Measurements from ENCODE around the gene FBXL20.

FBXL20 gene

DNA sequence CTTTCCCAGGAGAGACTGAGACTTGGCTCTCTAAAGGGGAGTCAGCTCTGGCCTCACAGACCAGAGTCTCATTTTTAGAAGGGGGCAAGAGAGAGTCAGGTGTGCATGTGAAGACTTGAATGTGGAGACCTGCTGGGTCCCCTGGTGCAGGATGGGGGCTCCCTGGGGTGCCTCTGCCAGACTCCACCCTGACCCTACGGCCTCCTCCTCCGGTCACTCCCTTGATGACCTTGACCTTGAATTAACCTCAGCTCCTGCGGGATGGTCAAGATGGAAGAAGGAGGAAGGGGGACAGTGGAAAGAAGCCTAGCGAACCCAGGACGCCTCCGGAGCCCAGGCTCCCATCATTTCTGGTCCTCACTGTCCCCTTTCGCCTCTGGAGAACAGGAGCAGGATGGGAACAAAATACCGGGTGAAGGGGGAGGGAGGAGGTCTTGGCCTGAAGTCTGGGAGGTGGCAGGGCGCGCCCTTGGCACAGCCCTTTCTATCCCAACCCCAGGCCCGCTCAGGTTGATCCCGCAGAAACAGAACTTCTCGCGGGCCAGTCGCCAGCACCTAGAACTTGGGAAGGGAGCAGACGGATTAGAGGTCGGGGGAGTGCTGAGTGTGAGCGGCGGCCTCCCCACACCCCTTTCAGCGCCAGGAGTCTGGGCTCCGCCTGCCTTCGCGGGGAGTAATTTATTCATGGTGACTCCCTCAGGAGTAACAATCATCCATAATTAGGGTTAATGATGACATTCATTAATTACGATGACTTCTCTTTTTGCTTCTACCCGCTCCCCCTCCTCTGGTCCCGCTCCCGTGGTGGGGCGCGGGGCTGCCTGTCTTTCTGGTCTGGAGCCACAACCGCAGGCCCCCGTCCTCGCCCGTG, 177.3 kb downstream of the FBXL20 start:
- DNase-seq, result no peak

DNA sequence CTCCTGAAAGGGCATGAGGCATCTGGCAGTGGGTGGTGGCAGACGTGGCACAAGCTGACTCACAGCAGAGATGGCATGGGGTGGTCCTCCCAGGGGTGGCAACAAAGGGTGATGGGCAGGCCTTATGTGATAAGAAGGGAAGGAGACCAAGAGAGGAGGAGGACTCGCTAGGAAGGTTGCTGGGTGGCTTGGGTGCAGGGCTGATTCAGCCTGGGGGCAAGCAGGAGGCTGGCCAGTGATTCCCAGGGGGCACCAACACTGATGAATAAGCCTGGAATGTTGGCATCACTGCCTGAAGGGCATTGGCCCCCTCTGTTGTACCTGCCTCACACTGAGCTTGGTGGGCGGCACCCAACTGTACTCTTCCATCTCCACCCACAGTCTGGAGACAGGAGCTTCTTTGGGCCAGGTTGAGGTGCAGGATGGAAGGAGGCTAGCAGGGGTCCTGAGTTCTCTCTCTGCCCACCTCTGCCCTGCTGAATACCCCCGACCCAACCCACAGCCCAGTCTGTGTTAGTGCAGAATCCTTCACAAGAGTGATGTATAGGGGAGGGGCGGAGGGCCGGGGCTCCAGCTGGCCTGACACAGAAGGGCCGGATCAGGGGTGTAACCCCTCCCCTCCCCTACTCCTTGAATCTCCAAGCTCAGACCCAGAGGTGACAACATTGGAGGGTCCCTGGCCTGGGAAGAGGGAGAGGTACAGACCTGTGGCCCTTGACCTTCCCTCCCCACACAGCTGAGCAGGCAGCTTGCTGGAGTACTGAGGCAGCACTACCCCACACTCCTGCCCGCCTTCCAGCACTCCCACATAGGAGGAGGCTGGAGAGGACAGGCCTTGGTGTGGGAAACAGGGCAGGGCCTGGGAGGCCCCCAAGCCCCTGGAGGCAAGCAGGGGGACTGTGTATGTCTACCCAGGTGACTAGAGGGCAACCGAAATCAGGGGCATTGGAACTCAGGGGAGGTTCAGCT, 178.3 kb downstream of the FBXL20 start:
- DNase-seq, result no peak

DNA sequence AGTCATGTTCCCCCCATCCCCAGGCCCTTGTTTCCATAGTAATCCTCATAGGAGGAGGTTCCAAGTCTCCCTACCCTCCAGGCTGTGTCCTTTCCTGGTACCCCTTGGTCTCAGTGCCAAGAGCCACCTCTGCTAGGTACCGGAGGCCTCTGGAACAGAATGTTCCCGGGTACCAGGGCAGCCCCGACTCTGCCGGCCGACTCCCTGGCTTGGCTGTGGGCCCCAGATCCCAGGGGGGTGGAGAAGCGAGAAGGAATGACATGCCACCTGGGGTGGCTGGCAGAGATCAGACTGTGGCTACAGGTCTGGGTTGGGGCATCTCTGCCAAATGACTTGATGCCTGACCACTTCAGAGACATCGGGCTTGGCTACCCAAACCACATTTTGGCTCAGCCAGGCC, 179.3 kb downstream of the FBXL20 start:
- no peak for DNase-seq

DNA sequence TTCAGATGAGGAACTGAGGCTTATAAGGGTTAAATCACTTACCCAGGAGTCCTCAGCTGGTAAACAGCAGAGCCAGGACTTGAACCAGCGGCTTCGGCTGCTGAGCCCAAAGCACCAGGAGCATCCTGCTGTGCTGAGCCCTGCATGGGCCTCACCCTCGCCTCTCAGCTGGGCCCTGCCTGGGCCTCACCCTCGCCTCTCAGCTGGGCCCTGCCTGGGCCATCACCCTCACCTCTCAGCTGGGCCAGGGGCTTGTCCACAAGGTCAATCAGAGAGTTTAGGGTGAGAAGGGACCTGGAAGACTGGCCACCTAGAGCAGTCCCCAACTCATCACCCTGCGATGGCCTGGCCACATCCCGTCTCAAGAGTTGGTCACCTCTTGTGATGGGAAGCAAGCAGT, 179.9 kb downstream of the FBXL20 start:
- DNase-seq, result no peak

DNA sequence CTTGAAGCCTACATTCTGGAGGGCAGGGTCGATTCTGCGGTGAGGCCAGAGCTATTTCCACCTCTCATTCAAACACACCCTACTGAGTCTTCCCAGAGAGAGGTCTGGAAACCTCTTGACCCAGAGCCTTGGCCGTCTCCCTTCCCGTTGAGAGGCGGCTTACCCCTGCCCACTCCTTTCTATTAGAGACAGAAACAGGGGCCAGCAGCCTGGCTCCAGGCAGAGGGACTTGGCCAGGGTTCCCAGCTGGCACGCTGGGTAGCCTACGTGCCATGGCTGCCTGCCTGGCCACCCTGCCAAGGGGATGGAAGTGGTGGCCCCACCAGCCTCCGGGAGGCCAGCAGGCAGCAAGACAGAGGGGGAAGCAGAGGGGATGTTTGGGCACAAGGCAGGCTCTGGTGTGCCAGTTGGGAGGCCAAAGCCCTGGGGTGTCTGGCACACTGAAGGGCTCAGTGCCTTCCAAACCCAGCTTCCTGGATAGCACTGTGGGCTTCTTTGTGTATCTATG, 181.7 kb downstream of the FBXL20 start:
- DNase-seq, result no peak

DNA sequence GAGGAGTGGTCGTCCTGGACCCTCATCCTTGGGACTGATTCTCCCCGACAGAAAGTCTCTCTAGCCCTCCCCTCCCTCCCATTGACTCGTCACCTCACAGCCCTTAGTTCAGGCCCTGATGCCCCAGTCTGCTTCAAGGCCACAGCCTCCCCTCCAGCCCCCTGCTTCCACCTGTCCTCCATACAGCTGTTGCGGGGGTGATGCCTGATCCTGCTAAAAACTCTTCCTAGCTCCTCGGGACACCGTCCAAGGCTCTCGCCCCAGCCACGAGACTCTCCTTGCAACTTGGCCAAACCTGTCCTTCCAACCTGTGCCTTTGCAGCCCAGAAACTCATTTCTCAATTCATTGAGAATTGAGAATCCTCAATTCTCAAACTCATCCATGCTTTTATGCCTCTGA, 182.5 kb downstream of the FBXL20 start:
- no peak for DNase-seq

DNA sequence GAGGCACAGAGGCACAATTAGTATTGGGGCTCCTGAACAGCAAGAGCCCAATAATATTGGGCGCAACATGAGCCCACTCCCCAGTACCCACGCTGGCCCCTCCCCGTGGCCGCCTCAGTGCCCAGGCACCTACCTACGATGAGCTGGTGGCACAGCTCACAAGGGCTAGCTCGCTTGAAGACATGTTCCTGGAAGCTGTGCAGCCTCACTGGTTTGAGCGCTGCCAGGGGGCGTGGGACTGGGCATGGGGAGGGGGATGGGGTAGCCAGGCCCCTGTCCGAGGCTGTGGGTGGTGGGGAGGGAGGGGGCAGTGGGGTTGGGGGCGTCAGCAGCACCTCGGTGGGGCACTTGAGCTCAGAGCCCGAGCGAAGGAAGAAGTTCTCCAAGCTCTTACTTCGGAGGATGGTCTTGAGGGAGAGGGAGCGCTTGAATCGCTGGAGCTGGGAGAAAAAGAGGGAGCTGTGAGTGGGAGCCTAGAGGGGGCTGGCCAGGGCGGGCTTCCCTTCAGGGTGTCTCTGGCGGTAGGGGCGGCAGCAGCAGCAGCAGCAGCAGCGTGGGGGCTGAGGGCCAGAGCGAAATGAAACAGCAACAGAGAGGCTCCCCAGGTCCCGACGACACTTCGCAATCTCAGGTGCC, 183.6 kb downstream of the FBXL20 start:
- no peak for DNase-seq

DNA sequence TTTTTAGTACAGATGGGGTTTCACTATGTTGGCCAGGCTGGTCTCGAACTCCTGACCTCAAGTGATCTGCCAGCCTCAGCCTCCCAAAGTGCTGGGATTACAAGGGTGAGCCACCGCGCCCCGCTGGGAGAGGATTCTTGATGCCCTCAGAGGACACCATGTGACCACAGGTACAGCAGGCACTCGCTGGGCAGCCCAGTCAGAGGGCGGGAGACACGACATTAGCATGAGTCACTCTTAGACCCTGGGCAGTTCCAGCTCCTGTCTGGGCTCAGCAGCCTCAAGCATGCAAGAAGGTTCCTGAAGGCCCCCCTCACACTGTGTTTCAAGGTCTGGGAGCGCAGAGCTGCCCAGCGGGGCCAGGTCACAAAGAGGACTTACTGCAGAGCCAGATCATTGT, 187.6 kb downstream of the FBXL20 start:
- DNase-seq, result no peak

DNA sequence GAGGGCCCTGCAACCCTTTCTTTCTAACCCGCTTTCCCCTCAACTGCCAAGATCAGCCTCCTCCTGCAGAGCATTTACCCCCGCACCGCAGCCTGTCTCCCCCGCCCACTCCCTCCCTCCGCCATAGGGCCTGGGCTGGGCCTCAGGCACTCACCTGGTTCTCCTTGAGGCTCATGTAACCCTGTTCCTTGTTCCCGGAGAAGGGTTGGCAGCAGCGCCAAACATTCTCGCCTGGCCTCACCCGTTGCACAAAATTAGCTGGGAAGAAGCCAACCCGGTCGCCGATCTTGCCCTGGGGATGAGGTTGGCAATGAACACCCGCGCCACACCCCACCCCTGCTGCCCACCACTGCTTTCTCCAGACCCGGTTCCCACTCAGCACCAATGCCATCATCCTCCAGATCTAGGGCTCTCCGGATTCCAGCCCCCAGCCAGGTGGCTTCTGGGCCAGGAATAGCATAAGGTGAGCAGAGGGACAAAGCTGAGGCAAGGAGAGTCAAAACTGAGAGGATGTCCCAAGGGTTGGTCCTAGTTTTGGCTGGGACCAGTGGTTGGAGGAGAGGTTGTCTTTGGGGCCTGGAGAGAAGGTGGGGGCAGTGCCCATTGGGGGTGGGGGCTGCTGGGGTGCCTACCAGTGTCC, 188.5 kb downstream of the FBXL20 start:
- DNase-seq, result no peak

DNA sequence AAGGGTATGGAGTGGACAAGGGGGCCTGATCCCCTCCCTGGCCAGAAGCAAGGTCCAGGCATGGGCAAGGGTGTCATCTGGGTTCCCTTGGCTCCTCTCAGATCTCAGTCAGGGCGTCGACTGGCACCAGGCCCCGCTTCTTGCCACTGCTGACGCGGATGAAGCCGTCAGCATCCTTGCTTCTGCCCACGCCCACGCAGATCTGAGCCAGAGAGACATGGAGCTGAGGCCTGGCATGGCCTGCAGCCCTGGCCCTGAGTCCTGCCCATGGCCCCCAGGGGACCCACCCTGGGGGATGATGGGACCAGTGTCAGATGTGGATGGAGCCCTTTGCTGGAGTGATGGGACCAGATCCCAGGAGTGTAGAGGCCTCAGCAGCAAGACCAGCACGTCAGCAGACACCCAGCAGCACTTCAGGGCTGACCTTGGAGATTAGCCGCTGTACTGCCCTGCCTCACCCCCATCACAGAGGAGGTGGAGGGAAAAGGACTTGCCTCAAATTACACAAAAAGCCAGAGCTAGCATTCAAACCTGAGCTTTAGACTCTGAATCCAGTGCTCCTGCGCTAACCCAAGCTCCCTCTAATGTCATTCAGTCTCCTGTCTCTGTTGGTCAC, 189.1 kb downstream of the FBXL20 start:
- no peak for DNase-seq

DNA sequence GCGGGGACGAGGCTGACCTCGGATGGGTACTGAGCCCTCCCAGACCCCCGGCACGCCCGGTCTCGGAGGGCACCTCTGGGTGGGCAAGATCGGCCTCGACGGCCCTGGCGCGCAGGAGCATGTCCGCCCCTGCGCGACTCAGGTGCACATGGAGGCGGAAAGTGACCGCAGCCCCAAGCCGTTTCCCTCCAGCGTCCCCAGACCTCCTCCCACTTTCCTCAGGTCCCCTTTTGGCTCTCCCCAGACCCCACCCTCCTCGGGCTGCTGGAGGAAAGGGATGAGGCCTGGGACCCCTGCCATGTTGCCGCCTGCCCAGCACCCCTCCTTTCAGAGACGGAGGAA, 191.4 kb downstream of the FBXL20 start:
- DNase-seq, result no peak

DNA sequence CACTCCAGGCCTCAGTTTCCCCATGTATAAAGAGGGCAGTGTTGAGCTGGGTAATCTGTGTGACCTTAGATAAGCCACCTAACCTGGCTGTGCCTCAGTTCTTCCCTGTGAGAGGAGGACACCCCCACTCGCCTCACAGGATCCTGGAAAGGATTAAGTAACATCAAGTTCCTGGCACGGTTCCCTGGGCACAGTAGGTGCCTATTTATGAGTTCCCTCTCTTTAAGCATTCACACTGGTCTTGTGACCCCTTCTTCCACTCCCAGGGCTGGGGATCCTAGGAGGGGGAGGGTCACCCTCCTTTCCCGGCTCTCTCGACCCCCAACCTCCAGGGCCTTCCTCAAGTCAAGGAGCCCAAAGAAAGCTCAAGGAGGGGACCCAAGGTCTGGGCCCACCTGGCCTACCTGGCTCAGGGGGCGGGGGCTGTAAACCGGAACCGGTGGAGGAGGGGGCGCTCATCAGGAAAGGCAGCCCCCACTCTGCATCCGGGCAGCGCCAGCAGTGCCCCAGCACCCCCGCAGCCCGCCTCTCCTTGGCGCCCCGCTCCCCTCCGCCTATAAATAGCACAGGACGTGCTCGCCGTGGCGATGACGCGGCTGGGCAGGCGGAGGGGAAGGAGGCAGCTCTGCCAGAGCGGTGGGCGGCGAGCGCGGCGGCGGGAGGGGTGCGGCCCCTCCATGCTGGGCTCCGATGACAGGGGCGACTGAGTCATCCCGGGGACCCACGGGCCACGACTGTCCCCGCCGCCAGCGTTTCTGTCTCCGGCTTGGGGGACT, 191.9 kb downstream of the FBXL20 start:
- DNase-seq, result peak in 3 of 4 experiments; percentile 40 to 66 (median 48)

DNA sequence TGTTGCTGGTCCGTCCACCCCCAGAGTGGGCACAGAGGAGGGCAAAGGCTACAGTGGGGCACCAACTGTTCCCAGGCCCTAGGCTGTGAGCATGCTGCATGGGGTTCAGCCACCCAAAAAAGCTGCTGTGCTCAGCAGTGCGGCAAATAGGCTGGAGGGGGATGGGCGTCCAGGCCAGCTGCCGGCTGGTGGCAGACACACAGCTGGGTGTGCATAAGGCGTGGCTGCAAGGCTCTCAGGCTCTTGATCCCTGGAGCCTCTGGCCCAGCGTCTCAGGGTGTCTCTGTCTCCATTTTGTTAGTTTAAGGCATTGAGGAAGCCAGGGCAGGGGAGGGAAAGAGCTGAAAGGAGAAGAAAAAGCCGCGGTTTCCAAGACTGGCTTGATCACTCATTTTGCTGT, 192.5 kb downstream of the FBXL20 start:
- no peak for DNase-seq

DNA sequence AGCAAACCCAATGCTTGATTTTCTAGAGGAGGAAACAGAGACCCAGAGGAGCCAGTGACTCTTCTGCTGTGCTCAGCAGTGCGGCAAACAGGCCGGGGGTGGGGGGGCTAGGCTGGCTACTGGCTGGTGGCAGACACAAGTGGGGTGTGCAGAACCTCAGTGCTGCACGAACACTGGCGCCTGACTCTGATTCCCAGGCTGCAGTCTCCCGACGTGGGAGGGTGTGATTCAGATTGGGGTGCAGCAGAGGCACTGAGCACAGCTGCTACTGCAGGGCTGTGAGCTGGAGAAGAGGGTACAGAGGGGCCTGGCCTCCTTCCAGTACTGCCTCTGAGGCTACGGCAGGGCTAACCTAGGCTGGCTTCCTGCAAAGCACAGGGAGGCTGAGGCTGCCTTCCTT, 193.3 kb downstream of the FBXL20 start:
- peak in 1 of 4 experiments; percentile 20 for DNase-seq

DNA sequence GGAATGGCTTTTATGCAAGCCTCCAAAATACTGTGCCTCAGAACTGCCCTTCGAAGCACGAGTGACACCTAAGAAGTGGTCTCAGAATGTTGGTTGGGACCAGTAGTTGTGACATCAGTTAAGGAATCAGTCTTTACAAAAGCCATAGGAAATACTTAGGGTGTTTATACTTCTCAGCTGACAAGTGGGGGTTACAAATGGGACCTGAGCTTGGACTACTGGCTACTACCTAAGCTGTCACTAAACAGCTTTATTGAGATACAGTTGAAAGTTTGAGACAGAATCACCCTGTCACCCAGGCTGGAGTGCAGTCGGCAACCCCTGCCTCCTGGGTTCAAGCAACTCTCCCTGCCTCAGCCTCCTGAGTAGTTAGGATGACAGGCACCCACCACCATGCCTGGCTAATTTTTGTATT, 196.3 kb downstream of the FBXL20 start:
- no peak for DNase-seq

DNA sequence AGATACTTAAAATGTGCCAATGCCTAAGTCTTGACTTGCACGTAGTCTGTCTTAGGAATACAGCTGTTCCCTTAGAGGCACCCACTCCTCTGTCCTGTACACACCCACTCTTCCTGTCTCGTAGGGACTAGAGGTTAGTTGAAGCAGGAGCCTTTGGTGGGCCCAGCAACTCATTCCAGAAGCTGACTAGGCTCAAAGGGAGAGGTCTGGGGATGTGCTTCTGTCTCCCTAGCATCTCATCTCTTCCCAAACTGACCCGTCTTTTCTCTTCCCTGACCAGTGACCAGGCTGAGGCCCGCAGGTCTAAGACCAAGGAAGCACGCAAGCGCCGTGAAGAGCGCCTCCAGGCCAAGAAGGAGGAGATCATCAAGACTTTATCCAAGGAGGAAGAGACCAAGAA, 197.2 kb downstream of the FBXL20 start:
- DNase-seq, result no peak

Measured in activated naive CD4-positive, alpha-beta T cell (primary cell).